Inferior parietal cortex (tissue), 1 donor: ENCODE data around the gene INPP5A.

Experiments
- DNase-seq: peaks from one replicate; pipeline ENCODE4 v3.0.0-alpha.2; 2016; ENCODE audit errors: extremely low spot score

INPP5A gene

DNA sequence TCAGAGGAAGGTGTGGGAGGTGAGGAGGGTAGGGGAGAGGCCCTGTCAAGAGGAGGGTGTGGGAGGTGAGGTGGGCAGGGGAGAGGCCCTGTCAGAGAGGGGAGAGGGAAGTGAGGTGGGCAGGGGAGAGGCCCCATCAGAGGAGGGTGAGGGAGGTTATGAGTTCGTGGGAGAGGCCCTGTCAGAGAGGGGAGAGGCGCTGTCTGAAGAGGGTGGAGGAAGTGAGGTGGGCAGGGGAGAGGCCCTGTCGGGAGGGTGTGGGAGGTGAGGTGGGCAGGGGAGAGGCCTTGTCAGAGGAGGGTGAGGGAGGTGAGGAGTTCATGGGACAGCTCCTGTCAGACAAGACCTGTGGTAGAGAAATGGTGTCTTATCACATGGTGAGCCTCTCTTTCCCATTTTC is 74.4 kb downstream of the INPP5A start:
- DNase-seq = no peak

DNA sequence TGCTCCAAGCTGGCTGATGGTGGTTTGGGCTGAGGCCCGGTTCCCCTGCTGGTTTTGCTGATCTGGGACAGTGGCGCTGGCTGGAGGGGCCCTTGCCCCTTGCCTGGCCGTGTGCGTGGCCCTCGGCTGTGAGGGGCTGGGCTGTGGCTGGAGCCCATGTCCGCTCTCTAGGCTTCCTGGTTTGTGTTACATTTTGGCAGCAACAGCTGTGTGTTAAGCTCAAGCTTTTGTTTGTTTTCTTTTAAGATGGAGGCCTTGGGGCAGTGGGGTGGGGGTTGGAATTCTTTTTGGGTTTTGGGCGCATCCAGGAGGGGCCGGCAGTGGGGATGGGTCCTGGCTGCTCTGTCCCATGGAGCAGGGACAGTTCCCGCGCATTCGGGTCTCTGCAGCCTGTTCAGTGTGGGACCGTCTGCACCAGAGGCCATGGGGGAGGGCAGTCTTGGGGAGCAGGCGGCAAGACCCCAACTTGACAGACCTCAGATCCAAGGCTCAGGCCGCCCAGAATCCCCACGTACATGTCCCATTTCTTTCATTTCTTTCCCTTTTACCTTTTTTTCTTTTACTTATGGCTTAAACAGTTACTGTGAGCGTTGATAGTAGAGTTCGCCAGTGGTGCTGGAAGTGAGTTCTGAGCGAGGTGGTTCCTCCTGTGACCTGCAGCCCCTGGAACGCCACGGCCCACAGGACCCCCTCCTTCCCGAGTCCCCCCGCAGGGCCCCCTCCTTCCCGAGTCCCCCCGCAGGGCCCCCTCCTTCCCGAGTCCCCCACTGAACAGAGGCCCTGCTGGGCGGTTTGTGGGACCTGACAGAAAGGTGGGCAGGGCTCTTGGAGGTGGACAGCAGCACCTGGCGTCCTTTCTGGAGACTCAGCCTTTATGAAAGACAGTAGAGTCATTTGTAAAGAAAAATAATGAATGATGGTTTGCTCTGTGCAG is 75.3 kb downstream of the INPP5A start:
- DNase-seq = no peak

DNA sequence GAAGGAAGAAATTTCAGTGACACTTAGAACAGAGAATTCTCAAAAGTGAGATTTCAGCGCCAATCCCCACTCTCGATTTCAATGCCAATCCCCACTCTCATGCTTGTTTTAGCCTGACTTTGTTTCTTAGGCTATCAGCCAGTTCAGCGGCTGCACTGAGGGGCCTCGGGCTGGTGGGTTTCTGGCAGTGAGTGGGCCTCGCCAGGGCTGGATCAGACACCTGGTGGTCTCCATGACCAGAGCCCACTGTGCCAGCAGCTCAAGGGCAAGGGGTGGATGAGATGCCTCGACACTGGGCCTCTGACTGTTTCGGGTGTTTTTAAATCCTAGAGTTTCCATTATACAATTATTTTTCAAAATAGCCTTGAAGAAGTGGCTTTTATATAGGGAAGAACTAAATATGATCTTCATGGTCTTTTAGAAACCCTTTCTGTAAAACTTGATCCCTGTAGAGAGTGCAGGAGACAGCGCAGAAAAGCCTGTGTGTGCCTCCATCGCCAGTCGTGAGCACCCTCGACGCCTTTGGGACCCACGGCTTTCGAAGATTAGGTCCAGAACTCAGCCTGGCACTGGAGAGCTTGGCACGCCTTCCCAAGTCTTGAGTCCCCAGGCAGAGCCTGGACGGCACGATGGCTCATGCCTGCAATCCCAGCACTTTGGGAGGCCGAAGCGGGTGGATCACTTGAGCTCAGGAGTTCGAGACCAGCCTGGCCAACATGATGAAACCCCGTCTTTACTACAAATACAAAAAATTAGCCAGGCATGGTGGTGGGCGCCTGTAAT is 76.2 kb downstream of the INPP5A start:
- no peak for DNase-seq

DNA sequence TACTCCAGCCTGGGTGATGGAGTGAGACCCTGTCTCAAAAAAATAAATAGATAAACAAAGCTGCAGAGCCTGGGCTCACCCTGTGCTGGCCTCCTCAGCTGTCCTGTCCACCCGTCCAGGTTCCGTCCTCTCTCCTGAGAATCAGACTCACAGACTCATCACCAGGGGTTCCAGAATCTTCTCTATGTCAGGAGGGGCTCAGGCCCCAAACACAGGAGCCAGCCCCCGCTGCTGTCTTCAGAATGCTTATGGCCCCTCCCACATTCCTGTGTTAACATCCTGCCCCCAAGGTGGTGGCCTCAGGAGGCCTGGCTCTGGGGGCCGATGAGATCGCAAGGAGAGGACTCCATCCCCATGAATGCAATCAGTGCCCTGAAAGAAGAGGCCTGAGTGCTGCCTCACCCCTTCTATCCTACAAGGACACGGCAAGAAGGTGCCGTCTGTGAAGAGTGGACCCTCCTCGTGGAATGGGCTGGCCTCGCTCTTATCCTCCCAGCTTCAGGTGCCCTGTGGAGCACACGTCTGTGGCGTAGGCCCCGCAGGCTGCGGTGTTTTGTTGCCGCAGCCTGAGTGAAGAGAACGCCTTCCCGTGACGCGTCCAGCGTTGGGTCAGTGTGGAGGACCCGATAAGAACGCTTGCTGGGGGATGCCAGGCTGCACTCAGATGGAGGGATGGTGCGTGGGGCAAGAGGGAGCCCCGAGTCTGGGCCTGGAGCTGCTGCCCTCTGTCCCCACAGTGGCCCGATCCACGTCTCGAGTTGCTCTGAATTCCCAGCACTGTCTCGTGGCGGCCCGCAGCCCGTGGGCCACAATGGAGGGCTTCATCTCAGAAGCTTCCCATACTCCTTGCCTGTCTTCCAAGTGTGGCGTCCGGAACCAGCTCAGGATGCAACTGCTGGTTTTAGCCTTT is 77.1 kb downstream of the INPP5A start:
- no peak for DNase-seq

DNA sequence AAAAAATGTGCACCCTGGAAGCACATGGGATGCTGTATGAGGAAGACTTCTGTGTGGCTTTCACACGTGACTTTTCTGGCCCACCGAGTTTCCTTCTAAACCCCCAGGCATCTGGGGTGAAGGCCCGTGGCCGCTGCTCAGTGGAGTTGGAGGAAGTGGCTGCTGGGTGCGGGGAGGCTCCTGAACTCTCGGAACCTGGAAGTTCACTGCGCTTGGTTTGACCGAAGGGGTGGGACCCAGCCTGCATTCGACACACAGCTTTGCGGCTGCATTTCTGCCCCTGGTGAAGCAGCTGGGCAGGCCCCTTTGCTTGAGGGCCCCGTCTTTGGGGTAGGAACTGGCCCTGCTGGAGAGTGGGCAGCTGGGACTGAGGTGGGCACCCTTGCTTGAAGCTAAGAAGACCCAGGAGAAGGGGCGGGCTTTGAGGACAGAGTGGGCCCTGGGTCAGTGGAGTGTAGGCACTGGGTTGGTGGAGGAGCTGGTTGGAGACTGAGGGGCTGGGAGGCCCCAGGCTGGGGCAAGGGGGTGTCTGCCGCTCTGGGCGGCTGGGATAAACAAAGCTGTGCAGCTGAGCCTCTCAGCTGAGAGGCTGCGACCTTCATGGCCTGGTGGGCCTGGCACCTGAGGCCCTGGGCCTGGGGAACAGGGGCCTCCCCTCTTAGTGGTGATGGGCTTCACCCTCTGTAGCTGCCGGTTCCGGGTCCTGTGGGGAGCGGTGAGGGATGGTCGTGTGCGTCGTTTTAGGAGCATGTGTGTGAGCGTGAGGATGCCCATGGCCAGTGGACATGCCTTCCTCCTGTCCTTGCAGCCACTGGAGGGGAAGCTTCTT is 78.0 kb downstream of the INPP5A start:
- DNase-seq = no peak

DNA sequence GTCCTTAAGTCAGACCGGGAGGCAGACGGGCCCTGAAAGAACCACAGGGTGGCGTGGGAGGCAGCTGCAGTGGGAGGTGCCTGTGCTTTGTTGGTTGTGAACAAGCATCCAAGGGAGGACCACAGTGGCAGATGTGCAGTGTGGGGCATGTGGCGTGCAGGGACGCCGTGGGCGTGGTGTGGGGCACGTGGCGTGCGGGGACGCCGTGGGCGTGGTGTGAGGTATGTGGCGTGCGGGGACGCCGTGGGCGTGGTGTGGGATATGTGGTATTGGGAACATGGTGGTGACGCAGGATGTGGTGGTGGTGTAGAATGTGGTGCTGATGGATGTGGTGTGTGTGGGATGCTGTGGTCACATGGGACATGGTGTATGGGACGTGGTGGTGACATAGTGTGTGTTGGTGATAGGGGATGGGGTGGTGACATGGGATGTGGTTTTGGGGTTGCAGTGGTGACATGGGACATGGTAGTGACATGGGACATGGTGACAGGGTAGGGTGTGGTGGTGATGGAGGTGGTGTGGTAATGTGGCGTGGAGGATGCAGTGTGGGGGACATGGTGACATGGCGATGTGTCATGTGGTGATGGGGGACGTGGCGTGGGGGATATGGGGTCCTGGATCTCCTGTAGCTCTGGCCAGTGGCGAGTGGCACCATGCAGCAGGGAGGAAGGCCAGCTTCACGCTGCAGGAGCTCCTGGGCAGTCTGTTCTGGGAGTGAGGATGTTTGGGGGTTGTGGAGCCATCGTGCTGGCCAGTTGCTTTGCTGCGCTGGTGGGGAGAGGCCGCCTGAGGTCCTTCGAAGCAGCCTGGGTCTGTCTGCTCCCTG is 78.8 kb downstream of the INPP5A start:
- DNase-seq = no peak

DNA sequence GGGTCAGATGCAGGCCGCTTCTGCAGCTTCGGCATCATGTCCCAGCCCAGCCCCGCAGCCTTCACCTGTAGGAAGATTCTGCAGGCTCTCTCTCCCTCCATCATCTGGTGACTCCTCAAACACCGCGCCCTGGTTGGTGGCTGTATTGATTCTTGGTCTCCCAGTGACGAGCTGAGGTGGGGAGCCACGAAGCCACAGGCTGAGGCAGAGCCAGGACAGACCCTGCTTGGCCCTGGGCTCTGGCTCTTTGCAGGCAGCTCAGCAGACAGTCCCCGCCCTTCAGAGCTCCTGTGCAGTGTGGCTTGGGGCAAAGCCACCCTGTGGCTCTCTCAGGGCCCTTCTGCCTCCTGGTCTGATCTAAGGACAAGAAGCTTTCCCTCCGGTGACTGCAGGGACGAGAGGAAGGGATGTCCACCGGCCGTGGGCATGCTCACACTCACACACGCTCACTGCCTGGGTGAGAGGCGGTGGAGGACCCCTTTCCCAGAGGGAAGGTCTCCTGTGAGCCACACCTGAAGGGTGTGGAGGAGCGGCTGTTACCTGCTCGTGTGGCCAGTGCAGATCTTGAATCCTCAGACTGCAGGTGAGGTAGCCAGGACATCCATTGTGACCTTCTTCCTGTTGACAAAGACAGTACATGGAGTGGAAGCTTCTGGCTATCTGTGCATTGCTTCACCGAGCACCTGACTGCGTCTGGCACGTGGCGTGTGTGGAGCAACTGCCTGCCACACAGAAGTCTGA is 79.6 kb downstream of the INPP5A start:
- DNase-seq = no peak

DNA sequence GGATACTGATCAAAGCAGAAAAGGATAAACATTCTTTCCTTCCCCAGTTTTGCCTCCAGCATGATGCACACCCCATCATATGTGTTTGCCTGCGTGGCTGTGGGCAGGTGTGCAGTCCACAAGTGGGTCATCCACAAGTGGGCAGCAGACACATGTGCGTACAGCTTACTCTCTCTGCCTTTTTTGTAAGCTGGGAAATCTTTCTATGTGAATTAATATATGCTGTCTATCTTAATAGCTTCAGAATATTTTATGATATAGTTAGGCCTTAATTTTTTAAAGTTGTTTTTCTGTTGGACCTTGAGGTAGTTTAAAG is 80.1 kb downstream of the INPP5A start:
- no peak for DNase-seq

DNA sequence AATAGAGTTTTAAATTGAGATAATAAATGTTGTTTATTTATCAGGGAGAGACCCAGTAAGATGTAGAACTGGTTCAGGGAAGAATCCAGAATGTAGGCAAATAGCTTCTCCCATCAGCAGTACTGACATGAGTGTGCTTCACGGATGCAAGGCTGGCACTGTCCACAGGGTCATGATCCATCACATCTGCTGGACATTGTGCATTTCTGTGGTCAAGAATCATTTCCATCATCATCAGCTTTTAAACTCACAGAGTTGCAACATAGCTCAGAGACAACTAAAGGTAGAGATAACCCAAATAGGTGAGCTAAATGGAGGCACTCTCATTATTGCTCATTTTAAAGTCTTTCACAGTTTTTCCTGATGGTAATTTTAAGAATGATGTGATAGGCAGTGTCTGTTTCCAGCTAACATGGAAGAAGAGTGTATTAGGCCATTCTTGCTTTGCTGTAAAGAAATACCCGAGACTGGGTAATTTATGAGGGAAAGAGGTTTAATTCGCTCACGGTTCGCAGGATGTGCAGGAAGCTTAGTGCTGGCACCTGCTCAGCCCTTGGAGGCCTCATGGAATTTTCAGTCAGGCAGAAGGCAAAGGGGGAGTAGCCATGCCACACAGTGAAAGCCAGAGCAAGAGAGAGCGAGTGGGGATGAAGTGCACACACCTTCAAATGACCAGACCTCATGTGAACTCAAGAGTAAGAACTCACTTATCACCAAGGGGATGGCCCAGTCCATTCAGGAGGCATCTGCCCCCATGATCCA is 80.8 kb downstream of the INPP5A start:
- DNase-seq = no peak

DNA sequence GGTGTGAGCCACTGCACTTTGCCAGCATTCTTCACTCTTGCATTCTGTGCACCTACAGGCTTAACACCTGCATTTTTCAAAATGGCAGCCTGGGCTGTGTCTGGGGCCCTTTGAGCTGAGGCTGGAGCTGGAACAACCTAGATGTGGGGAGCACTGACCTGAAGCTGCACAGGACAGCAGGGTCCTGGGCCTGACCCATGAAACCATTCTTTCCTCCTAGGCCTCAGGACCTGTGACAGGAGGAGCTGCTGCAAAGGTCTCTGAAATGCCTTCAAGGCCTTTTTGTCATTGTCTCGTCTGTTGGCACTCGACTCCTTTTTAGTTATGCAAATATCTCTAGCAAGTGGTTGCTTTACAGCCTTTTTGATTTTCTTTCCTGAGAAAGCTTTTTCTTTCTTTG is 82.3 kb downstream of the INPP5A start:
- no peak for DNase-seq

DNA sequence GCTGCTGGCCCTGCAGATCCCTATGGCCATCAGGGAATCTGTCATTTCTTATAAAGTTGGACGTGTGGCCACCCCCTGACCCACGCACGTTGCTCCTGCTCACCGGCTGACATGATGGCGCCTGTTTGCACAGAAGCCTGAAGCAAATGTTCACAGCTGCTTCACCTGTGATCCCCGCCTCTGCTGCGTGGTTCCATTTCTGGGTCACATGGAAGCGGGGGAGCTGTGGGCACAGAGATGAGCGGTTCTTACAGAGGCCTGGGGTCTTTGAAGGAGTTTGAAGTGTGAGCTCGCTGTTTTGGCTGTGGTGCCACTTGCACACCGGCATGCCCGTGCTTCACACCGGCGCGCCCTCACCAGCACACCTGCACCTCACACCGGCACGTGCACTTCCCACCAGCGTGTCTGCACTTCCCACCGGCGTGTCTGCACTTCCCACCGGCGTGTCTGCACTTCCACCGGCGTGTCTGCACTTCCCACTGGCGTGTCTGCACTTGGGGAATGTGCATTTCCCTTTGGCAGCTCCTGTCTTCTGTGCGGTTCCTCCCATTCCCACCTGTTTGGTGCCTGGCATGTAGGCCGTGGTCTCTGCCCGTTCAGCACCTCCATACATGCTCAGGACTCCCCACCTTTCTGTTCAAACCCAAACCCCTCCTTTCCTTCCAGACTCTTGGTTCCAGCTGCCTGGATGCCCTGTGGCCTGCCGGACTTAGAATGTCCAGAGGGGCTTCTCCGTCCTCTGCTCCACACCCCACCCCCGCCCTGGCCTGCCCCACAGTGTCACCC is 86.7 kb downstream of the INPP5A start:
- no peak for DNase-seq

DNA sequence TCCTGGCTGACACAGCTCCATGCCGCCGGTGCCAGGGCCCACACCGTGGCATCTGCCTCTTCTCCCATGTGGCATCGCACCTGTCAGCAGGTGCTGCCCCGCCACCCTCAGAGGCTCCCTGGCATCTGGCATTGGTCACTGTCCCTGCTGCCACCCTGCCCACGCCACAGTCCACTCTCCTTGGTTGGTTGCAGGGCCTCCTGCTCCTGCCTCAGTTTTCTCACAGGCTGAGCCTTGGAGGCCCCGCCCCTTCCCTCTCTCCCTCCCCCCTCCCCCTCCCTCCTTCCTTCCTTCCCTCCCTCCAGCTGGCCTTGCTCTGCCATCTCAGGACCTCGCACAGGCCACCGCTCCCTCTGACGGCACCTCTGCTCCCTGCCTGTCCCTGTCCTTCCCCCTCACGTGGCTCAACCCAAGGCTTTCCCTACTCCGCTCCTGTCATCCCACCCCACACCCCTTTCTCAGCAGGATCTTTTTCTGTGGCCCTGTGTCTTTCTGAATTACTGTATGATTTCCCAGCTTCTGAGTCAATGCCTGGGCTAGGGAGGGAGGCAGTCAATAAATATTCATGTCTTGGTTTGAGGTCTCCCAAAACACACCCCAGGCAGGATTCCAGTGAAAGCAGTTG is 87.4 kb downstream of the INPP5A start:
- DNase-seq = no peak

DNA sequence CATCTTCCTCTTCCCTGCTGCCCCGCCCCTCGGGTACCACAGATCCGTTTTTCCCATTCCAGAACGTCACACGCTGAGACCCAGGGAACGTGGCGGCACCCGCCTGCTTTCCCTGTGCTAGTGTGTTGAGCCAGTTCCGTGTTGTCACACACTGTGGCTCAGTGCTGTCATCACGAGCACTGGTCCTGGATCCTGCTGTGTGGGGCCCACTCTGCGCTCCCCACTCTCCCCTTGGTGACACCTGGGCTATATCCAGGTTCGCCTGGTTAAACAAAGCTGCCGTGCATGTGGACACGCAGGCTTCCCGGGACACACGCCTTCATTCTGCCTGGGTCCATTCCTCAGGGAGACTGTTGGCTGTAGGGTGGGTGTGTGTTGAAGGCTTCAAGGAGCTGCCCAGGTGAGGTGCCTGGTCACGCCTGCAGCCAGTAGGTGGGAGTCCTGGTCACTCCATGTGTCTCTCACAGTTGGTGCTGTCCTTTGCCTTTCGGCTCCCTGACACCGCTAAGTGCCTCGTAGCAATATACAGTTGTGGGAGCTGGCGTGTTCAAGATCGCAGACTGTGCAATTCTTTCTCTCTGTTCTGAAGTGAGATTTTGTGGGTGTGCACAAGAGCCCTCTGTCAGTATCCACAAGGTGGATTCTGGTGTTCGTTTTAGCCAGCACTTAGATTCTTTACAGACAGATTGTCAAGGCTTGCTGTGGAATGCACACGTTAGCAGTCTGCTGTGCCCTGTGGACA is 88.6 kb downstream of the INPP5A start:
- DNase-seq = no peak

DNA sequence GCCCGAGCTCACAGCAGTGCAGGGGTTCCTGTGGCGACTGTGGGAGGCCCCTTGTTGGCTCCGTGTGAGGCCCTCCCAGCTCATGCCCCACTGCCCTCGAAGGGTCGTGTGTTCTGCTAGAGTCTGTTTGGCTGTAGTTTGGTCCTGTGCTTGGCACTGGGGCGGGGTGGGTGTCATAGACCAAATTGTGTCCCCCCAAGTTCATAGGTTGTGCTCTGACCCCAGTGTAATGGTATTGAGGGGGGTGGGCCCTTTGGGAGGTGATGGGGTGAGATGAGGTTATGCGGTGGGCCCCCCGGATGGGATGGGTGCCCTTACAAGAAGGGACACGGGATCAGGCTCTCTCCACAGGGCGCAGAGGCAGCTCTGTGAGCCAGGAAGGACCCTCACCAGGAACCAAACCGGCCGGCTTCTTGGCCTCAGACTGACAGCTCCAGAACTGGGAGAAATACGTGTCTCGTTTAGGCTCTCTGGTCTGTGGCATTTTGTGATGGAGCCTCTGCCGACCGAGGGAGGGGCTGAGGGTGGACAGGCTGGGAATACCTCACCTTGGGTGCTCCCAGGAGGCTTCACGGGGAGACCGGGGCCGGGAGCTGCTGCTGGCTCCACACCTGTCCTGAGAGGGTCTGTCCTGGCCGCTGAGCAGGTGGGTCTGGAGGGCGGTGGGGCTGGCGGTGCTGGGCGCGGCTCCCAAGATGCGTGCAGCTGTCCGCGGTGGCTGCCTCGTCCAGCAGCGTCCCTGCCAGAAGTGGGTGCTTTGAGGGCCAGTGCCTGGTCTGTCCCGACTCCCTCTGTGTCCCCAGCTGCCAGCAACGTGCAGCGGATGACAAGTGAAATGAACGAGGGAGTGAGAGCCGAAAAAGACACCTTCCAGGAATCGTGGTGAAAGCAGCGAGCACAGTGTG is 89.4 kb downstream of the INPP5A start:
- no peak for DNase-seq

DNA sequence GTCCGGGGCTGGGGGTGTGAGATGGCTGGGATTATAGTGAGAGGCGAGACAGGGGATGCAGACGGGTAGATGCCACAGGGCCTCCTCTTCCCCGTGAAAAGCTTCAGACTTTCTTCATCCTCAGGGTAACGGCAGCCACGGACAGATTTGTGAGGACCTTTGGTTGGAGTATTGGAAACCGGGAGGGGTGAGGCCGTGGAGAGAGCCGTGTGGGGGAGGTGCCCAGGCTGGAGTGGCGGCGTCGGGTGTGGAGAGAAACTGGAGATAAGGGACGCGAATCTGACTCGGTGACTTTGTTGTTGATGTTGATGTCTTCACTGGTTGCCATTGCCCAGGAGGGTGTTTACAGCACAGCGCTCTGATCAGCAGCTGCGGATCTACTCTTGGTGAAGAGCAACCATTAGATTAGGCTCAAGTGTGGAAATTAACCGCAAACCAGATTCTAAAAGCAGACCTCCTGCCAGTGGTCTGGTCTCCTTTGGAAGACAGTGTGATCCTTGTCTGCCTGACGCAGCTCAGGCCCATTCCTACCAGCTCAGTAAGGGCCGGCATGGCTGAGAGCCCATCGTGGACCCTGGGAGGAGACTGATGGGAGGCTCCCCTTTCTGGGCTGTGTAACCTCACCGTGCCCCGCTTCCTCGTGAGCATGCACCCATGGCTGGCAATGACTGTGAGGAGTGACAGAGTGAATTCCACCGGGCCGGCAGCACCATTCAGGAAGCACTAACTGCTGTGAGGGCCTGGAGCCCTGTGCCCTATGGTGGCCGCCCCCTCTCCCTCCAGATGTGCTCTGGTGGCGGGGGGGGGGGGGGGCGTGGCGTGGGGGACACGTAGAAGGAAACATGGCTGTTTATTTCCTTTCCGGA is 90.3 kb downstream of the INPP5A start:
- DNase-seq = no peak
